D721Med (cell line): Measurements from ENCODE around the gene WDR93.

Experiments used
- DNase-seq: peaks from one replicate; pipeline ENCODE4 v3.0.0; 2011; ENCODE audit warnings: low spot score; ENCODE audit not compliant: insufficient read length
- FAIRE-seq: peaks from 2 replicates; lab custom pipeline; 2011; peaks lifted over from hg19 to GRCh38; lab: Jason Lieb, UNC
- TF ChIP-seq, protein P1 (sequence below): IDR thresholded peaks from 2 replicates; pipeline ENCODE4 v1.5.1; 2012; ENCODE audit warnings: mild to moderate bottlenecking, control low read depth; ENCODE audit not compliant: insufficient read depth; ENCODE audit errors: missing control alignments

Gene WDR93

DNA sequence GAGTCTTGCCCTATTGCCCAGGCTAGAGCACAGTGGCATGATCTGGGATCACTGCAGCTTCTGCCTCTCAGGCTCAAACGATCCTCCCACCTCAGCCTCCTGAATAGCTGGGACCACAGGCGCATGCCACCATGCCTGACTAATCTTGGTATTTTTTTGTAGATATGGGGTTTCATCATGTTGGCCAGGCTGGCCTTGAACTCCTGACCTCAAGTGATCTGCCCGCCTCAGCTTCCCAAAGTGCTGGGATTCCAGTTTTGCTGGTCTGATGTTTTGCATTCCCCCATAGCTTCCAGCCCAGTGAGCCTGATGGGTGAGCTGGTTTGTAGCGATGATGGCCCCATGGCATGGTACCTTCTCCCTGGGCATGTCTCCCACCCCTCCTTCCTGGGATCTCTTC, 65.1 kb downstream of the WDR93 start:
- TF ChIP-seq, protein P1, sequence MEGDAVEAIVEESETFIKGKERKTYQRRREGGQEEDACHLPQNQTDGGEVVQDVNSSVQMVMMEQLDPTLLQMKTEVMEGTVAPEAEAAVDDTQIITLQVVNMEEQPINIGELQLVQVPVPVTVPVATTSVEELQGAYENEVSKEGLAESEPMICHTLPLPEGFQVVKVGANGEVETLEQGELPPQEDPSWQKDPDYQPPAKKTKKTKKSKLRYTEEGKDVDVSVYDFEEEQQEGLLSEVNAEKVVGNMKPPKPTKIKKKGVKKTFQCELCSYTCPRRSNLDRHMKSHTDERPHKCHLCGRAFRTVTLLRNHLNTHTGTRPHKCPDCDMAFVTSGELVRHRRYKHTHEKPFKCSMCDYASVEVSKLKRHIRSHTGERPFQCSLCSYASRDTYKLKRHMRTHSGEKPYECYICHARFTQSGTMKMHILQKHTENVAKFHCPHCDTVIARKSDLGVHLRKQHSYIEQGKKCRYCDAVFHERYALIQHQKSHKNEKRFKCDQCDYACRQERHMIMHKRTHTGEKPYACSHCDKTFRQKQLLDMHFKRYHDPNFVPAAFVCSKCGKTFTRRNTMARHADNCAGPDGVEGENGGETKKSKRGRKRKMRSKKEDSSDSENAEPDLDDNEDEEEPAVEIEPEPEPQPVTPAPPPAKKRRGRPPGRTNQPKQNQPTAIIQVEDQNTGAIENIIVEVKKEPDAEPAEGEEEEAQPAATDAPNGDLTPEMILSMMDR: no peak
- FAIRE-seq (no peak), DNase-seq (no peak)

DNA sequence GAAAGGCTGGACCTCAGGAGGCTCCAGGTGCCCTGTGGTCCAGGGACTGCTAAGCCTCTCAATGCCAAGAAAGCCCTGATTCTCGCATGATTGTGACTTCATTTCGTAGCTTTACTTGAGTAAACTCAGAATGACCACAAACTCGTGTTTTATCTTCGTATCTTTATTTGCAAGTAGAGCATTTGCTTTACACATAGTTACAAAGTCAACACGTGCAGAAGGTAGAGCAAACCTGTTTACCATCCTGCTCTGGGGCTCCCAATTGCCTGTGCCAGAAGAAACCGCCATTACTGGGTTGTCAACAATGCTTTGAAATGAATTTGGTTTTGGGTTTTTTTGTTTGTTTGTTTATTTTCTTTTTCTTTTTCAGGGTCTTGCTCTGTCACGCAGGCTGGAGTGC, 66.3 kb downstream of the WDR93 start:
- no peak for DNase-seq
- TF ChIP-seq, protein P1: no peak

DNA sequence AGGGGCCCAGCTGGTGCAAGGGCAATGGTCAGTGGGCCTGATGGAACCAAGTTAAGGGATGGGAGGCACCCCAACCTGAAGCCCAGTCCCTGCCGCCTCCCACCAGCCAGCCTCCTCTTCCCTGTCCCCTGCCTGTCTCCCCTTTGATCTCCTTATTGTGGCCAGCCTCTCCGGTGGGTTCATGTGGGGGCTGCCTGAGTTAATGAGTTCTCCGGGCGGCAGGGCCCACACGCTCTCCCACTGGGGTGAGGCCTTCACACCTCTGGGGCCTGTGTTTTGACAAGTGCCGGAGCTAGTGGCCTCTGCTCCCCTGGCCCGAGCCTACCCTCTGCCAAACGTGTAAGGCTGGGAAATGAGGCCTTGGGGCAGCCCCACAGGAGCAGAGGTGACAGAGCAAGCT, 67.7 kb downstream of the WDR93 start:
- no peak for FAIRE-seq
- no peak for DNase-seq
- TF ChIP-seq, protein P1: no peak

More for the DNA sequence above, 66.3 kb downstream of the WDR93 start:
- FAIRE-seq: no peak

DNA sequence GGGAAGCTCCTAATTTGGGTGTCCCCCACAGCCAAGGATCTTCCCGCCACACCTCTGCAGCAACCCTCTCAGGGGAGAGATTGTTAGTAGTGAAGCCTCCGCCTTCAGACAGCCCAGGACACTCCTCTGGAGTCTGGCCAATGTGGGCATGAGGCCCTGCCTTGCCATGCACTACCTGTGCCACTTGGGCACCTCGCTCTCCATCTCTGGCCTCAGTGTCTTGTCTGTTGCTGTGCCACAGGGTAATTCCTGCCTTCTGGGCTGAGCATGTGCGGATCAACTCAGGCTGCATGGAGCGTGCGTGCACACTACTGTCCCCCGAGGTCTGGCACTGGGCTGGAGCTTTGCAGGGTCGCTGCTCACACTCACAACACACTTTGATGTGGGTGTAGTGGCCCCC, 68.4 kb downstream of the WDR93 start:
- DNase-seq (no peak), FAIRE-seq (no peak)
- TF ChIP-seq, protein P1: no peak

DNA sequence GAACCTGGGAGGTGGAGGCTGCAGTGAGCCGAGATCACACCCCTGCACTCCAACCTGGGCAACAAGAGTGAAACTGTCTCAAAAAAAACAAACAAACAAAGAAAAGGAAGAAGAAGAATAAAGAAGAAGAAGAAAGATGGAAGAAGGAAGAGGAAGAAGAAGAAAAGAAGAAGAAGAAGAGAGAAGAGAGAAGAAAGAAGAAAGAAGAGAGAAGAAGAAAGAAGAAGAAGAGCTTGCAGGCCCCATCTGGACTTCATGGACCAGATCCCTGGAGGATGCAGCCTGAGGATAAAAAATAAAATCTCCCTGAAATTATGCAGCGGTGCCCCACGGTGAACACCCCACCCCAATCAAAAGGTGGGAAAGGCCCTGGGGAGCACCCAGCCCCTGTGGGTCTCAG, 69.2 kb downstream of the WDR93 start:
- DNase-seq (no peak), FAIRE-seq (no peak)
- TF ChIP-seq, protein P1: no peak

DNA sequence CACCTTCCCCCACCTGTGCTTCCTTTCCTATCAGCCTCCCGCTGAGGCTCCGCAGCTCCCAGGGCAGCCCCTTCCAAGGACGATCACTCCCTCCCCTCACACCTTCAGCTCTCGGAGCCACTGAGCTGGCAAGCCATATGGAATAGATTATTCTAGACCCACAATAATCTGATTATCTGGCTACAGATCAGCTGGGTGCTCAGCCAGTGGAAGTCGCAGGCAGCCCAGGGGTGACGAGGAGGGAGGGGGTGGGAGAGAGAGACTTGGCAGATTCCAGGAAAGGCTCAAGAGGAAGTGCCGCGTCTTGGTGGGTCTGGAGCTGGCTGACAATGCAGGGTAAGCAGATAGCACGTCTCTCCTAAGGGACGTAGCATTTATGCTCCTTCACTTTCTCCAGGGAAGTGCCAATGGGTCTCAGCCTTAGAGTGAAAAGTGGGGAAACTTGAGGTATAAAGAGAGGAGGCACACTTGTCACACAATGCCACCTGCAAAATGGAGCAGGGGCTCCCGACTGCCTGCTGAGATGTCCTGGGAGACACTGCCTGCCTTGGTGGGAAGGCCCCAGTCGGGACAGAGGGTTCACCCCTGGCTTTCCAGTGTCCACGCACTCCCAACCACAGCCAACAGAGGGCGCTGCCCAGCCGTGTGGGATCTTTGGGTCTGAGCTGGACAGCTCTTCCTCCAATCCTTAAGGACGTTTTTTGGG, 69.8 kb downstream of the WDR93 start:
- peak; percentile 81 for FAIRE-seq
- peak; percentile 93 for DNase-seq
- TF ChIP-seq, protein P1: peak; percentile 74
